Astrocyte of the cerebellum (primary cell): ENCODE measurements around the gene OXNAD1.
"Not testable (repeated sequence)": the region's sequence is repeated elsewhere in the genome, so short reads cannot be mapped to it uniquely, and the experiment has no call there.

Source experiments
- DNase-seq: peaks from one replicate; pipeline ENCODE4 v3.0.0-alpha.2; 2011; ENCODE audit warnings: low read depth
- H3K4me3 ChIP-seq: 2 replicates; pipeline ENCODE4 v1.5.1; 2011; ENCODE audit warnings: mild to moderate bottlenecking, low read depth, low read length, moderate library complexity
- CTCF ChIP-seq: IDR thresholded peaks from 2 replicates; pipeline ENCODE4 v1.5.1; 2012; ENCODE audit warnings: low read length, low read depth, moderate library complexity, mild to moderate bottlenecking; ENCODE audit errors: missing control alignments
- in situ Hi-C: cut with HindIII; loops from 2 replicates; pipeline ENCODE4 v1.10.0; 2017; ENCODE audit warnings: low sequenced_read_pairs

Gene OXNAD1

DNA sequence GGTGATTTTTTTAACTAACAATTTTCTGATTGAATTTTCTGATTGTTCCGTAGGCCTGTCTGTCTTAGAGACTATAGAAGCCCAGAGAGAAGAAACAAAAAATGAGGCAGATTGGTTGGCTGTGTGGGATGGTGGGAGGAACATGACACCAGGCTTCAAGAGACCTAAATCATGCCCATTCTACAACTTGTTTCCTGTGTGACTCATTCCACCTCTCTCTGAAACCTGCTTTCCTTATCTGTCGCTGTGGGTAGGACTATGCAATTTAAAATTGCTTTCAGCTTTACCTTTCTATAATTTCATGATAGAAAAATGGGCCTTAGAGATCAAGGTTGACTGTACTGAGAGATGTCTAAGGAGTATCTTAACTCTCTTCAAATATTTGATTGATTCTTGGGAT is 44.5 kb downstream of the OXNAD1 start:
- in situ Hi-C loops: no loop called here
- DNase-seq: no peak
- TF ChIP-seq CTCF: no peak
- H3K4me3 ChIP-seq: no peak overlapping the region

DNA sequence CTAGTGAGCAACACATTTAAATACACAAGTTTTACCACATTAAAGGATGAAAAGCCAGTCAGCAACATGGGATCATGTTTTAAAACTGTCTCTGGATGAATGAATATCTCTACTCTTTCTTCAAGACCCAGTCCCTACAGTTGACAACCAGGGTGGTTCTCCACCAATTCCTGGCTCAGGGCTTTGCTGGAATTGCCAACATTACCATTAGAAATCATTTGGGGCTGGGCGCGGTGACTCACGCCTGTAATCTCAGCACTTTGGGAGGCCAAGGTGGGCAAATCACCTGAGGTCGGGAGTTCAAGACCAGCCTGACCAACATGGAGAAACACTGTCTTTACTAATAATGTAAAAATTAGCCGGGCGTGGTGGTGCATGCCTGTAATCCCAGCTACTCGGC is 45.5 kb downstream of the OXNAD1 start:
- DNase-seq, in situ Hi-C loops, H3K4me3 ChIP-seq: not testable (repeated sequence)

GRCh38 chr3:16311960-16312451 is 47.0 kb downstream of the OXNAD1 start:
- in situ Hi-C loops: no loop called here
- peak; percentile 18 for DNase-seq
- no peak overlapping the region for H3K4me3 ChIP-seq
- TF ChIP-seq CTCF: no peak

DNA sequence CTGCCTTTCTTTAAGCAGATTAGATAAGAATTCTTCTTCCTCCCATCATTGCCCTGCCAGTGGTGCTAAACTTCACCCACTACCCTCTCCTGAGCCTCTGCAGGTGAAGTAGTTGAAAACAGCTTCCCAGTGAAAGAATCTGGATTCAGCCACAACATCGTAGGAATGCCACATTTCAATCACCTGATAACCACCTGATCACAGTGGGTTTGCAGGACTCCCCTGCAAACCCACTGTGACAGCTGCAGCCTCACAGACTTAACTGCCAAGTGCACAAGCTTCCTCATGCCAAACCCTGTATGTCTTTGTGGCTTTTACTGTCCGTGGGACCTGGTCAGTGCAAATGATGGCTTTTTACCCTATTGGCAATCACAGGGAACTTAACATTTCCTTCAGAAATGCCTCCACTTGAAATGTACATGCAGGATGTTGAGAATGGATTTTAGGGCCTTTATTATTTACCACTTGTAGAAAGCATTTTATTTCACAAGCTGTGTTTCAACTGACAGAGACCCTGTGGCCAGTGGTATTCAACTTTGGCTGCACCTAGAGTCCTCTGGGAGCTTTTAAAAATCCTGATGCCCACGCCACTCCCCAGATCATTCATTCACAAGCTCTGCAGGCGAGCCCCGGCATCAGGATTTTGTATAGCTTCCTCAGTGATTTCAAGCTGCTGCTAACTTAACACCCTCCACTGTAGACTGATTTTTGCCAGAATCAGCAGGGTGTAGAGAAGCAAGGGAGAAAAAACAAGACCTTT is 49.1 kb downstream of the OXNAD1 start:
- no peak for DNase-seq
- in situ Hi-C loops: no loop called here
- no peak overlapping the region for H3K4me3 ChIP-seq
- TF ChIP-seq CTCF: no peak

GRCh38 chr3:16315623-16316022 is 50.6 kb downstream of the OXNAD1 start:
- TF ChIP-seq CTCF: no peak
- in situ Hi-C loops: no loop called here
- H3K4me3 ChIP-seq: no peak overlapping the region
- no peak for DNase-seq

DNA sequence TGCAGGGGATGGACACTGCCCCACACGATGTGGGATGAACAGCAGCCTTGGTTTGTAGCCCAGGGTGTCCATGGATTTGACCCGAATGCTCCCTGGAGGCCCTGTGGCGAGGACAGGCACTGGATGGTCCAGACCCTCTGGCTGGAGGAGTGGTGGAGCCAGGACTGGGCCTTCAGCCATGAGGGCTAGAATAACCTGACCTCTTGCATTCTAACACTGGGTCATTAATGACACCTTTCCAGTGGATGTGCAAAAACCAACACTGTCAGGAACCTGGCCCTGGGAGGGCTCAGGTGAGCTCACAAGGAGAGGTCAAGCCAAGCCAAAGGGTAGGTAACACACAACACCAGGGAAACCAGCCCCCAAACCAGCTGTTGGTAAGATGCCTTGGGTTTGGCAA is 51.4 kb downstream of the OXNAD1 start:
- no peak overlapping the region for H3K4me3 ChIP-seq
- no peak for DNase-seq
- in situ Hi-C loops: no loop called here
- TF ChIP-seq CTCF: no peak

GRCh38 chr3:16316847-16317560 is 52.0 kb downstream of the OXNAD1 start:
- no peak for TF ChIP-seq CTCF
- no peak overlapping the region for H3K4me3 ChIP-seq
- no peak for DNase-seq
- in situ Hi-C loops: no loop called here
